Stimulated activated CD4-positive, alpha-beta T cell treated with anti-CD3 and anti-CD28 coated beads, Interleukin-4, amount 100 ng/mL, for 24 hours (primary cell): ENCODE measurements around the gene TPPP3.

Source experiments
- DNase-seq: peaks from one replicate; pipeline ENCODE4 v3.0.0-alpha.2; 2020

The TPPP3 gene

GRCh38 chr16:67393111-67393787 lies at the start of gene TPPP3:
Gene TPPP3 (minus strand): TSS chr16:67393498. CDS start chr16:67391111, 2,387 bp downstream.
- peak; percentile 27 for DNase-seq

- DNase-seq = no peak
Measured at GRCh38 chr16:67442581-67443255, 49.4 kb upstream of the TPPP3 start.

GRCh38 chr16:67441907-67442306 lies 48.6 kb upstream of the TPPP3 start:
- DNase-seq = no peak

- DNase-seq = no peak
Measured at GRCh38 chr16:67441271-67441753, 48.0 kb upstream of the TPPP3 start.

GRCh38 chr16:67438824-67439393 lies 45.6 kb upstream of the TPPP3 start:
- DNase-seq = no peak

- DNase-seq = no peak
Measured at GRCh38 chr16:67438098-67438791, 44.9 kb upstream of the TPPP3 start.

GRCh38 chr16:67437513-67437912 lies 44.2 kb upstream of the TPPP3 start:
- no peak for DNase-seq

- no peak for DNase-seq
Measured at GRCh38 chr16:67436640-67437193, 43.4 kb upstream of the TPPP3 start.

- DNase-seq = no peak
Measured at GRCh38 chr16:67435758-67436164, 42.5 kb upstream of the TPPP3 start.

GRCh38 chr16:67433131-67433719 lies 39.9 kb upstream of the TPPP3 start:
- DNase-seq = no peak

GRCh38 chr16:67432506-67432890 lies 39.2 kb upstream of the TPPP3 start:
- DNase-seq = no peak

GRCh38 chr16:67431775-67432505 lies 38.6 kb upstream of the TPPP3 start:
- DNase-seq = no peak

- DNase-seq = peak; percentile 8
Measured at GRCh38 chr16:67430977-67431774, 37.9 kb upstream of the TPPP3 start, which contains the start of gene HSD11B2. Gene HSD11B2 (plus strand): TSS chr16:67431121. CDS start chr16:67431249, 128 bp downstream.

- peak; percentile 21 for DNase-seq
Measured at GRCh38 chr16:67430504-67430976, 37.2 kb upstream of the TPPP3 start.

GRCh38 chr16:67429799-67430503 lies 36.7 kb upstream of the TPPP3 start:
- no peak for DNase-seq

GRCh38 chr16:67429053-67429798 lies 35.9 kb upstream of the TPPP3 start:
- DNase-seq = no peak

GRCh38 chr16:67428146-67428731 lies 34.9 kb upstream of the TPPP3 start:
- peak; percentile 60 for DNase-seq

- DNase-seq = no peak
Measured at GRCh38 chr16:67426950-67427349, 33.7 kb upstream of the TPPP3 start.

- DNase-seq = no peak
Measured at GRCh38 chr16:67426022-67426421, 32.7 kb upstream of the TPPP3 start.
